Mesenchymal stem cell (in vitro differentiated cells and primary cell): ENCODE data around the gene IL6ST.

Source experiments
- DNase-seq: peaks from one replicate; pipeline ENCODE4 v3.0.0-alpha.2; 2013
- H2AFZ ChIP-seq: one replicate; pipeline ENCODE4 v1.6.1; 2013; ENCODE audit warnings: low read depth, mild to moderate bottlenecking, control low read depth, inconsistent platforms, low read length, moderate library complexity
- H2AK5ac ChIP-seq: 2 replicates; pipeline ENCODE4 v1.6.1; 2013; ENCODE audit warnings: low read length, moderate library complexity, mild to moderate bottlenecking, inconsistent platforms; ENCODE audit not compliant: severe bottlenecking
- H2BK120ac ChIP-seq: one replicate; pipeline ENCODE4 v1.6.1; 2013; ENCODE audit warnings: low read depth, mild to moderate bottlenecking, inconsistent platforms, low read length, moderate library complexity
- H2BK12ac ChIP-seq, 2 experiments: one replicate each; pipeline ENCODE4 v1.6.1; 2013; ENCODE audit warnings: inconsistent platforms in 2 of 2, low read length in 2 of 2, mild to moderate bottlenecking in 2 of 2, moderate library complexity in 2 of 2, control low read depth in 1 of 2
- H2BK15ac ChIP-seq: one replicate; pipeline ENCODE4 v1.6.1; 2013; ENCODE audit warnings: mild to moderate bottlenecking, low read depth, inconsistent platforms; ENCODE audit not compliant: poor library complexity, severe bottlenecking
- H2BK5ac ChIP-seq: 2 replicates; pipeline ENCODE4 v1.6.1; 2013; ENCODE audit warnings: low read depth, mild to moderate bottlenecking, low read length, control low read depth, inconsistent platforms; ENCODE audit not compliant: poor library complexity, severe bottlenecking
- H3K14ac ChIP-seq, 2 experiments: one replicate each; pipeline ENCODE4 v1.6.1; 2013; ENCODE audit warnings: inconsistent platforms in 2 of 2, low read length in 2 of 2, control low read depth in 1 of 2, mild to moderate bottlenecking in 1 of 2, moderate library complexity in 1 of 2
- H3K18ac ChIP-seq, 2 experiments: one replicate each; pipeline ENCODE4 v1.6.1; 2013; ENCODE audit warnings: inconsistent platforms in 2 of 2, low read length in 2 of 2, control low read depth in 1 of 2, low read depth in 1 of 2, mild to moderate bottlenecking in 1 of 2
- H3K23ac ChIP-seq, 2 experiments: one replicate each; pipeline ENCODE4 v1.6.1; 2013; ENCODE audit warnings: inconsistent platforms in 2 of 2, low read length in 2 of 2, mild to moderate bottlenecking in 2 of 2, moderate library complexity in 2 of 2, control low read depth in 1 of 2
- H3K27ac ChIP-seq: 2 replicates; pipeline ENCODE4 v1.5.1; 2013; ENCODE audit warnings: mild to moderate bottlenecking, moderate library complexity, low read length, control low read depth, inconsistent platforms; ENCODE audit not compliant: poor library complexity, severe bottlenecking
- H3K27me3 ChIP-seq, 2 experiments: 2 replicates each; pipeline versions ENCODE4 v1.6.1 to v1.7.0; 2013; ENCODE audit warnings: low read length in 2 of 2, mild to moderate bottlenecking in 2 of 2, moderate library complexity in 2 of 2, control low read depth in 1 of 2, inconsistent platforms in 1 of 2; ENCODE audit not compliant: control insufficient read depth in 1 of 2, insufficient read depth in 1 of 2
- H3K36me3 ChIP-seq, 2 experiments: 2 replicates each; pipeline versions ENCODE4 v1.6.1 to v1.7.0; 2013; ENCODE audit warnings: low read length in 2 of 2, control low read depth in 1 of 2, inconsistent platforms in 1 of 2, low read depth in 1 of 2, mild to moderate bottlenecking in 1 of 2; ENCODE audit not compliant: insufficient read depth in 2 of 2, control insufficient read depth in 1 of 2
- H3K4ac ChIP-seq, 2 experiments: one replicate each; pipeline ENCODE4 v1.6.1; 2013; ENCODE audit warnings: inconsistent platforms in 2 of 2, low read length in 2 of 2, mild to moderate bottlenecking in 2 of 2, moderate library complexity in 2 of 2, control low read depth in 1 of 2, low read depth in 1 of 2
- H3K4me1 ChIP-seq: 2 replicates; pipeline ENCODE4 v1.6.1; 2013; ENCODE audit warnings: low read depth, low read length, control low read depth; ENCODE audit not compliant: control insufficient read depth, insufficient read depth
- H3K4me2 ChIP-seq: 2 replicates; pipeline ENCODE4 v1.6.1; 2013; ENCODE audit warnings: low read length, mild to moderate bottlenecking, inconsistent platforms; ENCODE audit not compliant: poor library complexity, severe bottlenecking
- H3K4me3 ChIP-seq, 2 experiments: 2 replicates each; pipeline versions ENCODE4 v1.5.1 to v1.7.0; 2013; ENCODE audit warnings: low read length in 2 of 2, mild to moderate bottlenecking in 2 of 2, control low read depth in 1 of 2, low read depth in 1 of 2; ENCODE audit not compliant: insufficient read depth in 1 of 2
- H3K79me1 ChIP-seq: replicated peaks from 2 replicates; pipeline ENCODE4 v1.6.1; 2013; ENCODE audit warnings: mild to moderate bottlenecking, control low read depth, low read length, inconsistent platforms; ENCODE audit not compliant: poor library complexity, severe bottlenecking
- H3K9ac ChIP-seq: 2 replicates; pipeline ENCODE4 v1.7.0; 2013; ENCODE audit warnings: mild to moderate bottlenecking, low read length, moderate library complexity
- H3K9me3 ChIP-seq: 2 replicates; pipeline ENCODE4 v1.7.0; 2013; ENCODE audit warnings: mild to moderate bottlenecking, low read length; ENCODE audit not compliant: control insufficient read depth
- H4K8ac ChIP-seq: one replicate; pipeline ENCODE4 v1.6.1; 2013; ENCODE audit warnings: inconsistent platforms, mild to moderate bottlenecking, low read length, moderate library complexity
- H4K91ac ChIP-seq: one replicate; pipeline ENCODE4 v1.6.1; 2013; ENCODE audit warnings: mild to moderate bottlenecking, low read length, inconsistent platforms
- WGBS: methylation state at CpG from one replicate; pipeline ENCODE4 v1.1.7; 2013; ENCODE audit warnings: mixed read lengths; 5-methylcytosine and 5-hydroxymethylcytosine counted together

Gene IL6ST

DNA sequence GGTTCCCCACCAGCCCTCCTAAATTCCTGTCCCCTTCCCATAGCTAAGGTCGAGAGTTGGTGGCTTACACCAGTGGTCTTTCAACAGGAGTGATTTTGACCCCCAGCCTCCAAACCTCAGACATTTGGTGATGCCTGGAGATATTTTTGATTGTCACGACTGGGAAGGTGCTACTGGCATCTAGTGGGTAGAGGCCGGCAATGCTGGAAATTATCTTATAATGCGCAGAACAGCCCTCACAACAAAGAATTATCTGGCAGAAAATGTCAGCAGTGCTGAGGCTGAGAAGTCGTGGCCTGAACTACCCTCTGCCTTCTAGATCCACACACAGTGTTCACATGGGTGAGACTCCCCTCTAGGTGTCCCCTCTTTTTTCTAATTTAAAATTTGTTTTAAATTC, 74.0 kb downstream of the IL6ST start:
- peaks cover 25% of the 10 kb centered on the region for H3K4me1 ChIP-seq
- H3K27me3 ChIP-seq: no peaks in the 10 kb centered on the region
- no peak overlapping the region for H4K8ac ChIP-seq
- H2AK5ac ChIP-seq: no peak overlapping the region
- H2BK12ac ChIP-seq: no peak overlapping the region
- H2AFZ ChIP-seq: no peak overlapping the region
- H2BK5ac ChIP-seq: no peak overlapping the region
- H4K91ac ChIP-seq: no peak overlapping the region
- H3K18ac ChIP-seq: no peak overlapping the region
- no peak overlapping the region for H3K4me3 ChIP-seq
- H3K79me1 ChIP-seq: peaks cover 3% of the 10 kb centered on the region
- no peak overlapping the region for H3K27ac ChIP-seq
- no peaks in the 10 kb centered on the region for H3K9me3 ChIP-seq
- H3K36me3 ChIP-seq: peaks cover 0 to 3% of the 10 kb centered on the region in 2 experiments
- H3K9ac ChIP-seq: no peak overlapping the region
- H3K4ac ChIP-seq: no peak overlapping the region
- no peak overlapping the region for H3K4me2 ChIP-seq
- H2BK120ac ChIP-seq: no peak overlapping the region
- no peak overlapping the region for H2BK15ac ChIP-seq
- H3K23ac ChIP-seq: no peak overlapping the region
- DNase-seq: no peak
- H3K14ac ChIP-seq: no peak overlapping the region
- WGBS: 78% methylated on average over 5 of the region's 5 CpGs

DNA sequence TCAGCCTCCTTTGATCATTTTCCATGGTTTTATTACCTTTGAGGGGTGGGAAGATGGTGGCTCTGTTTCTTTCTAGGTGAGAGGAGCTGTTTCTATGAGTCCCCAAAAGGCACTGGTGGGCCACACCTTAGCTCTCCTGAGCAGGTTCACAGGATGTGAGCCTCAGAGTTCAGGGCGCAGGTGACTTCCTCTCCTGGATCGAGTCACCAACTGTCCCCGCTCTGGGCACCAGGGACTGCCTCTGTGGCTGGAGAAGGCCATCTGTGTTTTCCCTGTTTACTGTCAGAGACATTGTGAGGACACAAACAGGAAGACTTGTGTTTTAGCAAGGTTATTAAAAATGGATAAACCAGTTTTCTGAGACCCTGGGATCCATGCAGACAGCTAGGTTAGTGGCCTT, 75.1 kb downstream of the IL6ST start:
- Histone ChIP-seq H2BK5ac (no peak overlapping the region), H3K18ac (no peak overlapping the region), H3K79me1 (peaks cover 3% of the 10 kb centered on the region), H2BK12ac (no peak overlapping the region), H3K9ac (no peak overlapping the region), H2AK5ac (peak overlapping the region; percentile 49), H3K23ac (no peak overlapping the region), H3K4me2 (no peak overlapping the region), H3K36me3 (peaks cover 0 to 3% of the 10 kb centered on the region in 2 experiments), H2BK120ac (no peak overlapping the region), H3K27ac (no peak overlapping the region), H3K4me1 (peaks cover 28% of the 10 kb centered on the region), H4K8ac (no peak overlapping the region), H3K14ac (no peak overlapping the region), H3K9me3 (no peaks in the 10 kb centered on the region), H4K91ac (no peak overlapping the region), H3K4me3 (no peak overlapping the region), H3K4ac (no peak overlapping the region), H2AFZ (no peak overlapping the region), H2BK15ac (no peak overlapping the region), H3K27me3 (no peaks in the 10 kb centered on the region)
- 92% methylated on average over 3 of the region's 3 CpGs for WGBS
- no peak for DNase-seq

GRCh38 chr5:55918087-55919035, 76.4 kb downstream of the IL6ST start:
- Histone ChIP-seq H2BK5ac (no peak overlapping the region), H3K79me1 (peaks cover 3% of the 10 kb centered on the region)
- WGBS: 93% methylated on average over 17 of the region's 17 CpGs

DNA sequence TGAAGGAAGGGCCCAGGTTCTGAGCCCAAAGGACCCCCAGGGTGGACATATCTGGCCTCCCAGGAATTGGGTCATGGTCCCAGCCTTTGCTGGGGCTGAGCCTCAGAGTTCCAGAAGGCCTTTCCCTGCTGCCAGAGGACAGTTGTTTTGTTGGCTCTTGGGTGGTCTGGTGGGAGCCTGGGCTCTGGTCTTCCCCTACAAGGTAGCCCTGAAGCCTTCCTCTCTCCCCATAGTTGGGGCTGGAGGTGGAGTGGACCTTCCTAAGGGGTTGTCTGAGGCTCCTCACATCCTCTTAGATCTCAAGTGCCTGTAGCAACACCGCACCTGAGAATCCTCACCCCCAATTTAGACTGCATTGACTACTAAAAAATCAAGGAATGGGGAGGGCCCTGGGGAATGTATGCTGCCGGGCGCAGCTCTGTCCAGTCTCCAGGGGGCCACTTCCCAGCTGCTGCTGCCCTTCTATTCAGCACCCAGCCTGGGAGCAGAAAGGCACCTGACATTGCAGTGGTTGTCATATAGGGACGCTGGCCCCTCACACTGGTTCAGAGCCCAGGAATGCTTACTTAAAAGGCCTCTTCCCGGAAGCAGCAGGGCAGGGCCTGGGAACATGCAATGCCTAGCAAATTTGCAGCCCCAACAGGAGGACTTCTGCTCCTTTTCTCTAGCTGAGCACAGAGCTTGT, 77.2 kb downstream of the IL6ST start:
- Histone ChIP-seq H3K9me3 (no peaks in the 10 kb centered on the region), H3K4ac (no peak overlapping the region), H3K14ac (peak overlapping the region in 1 of 2 experiments; percentile 62), H3K18ac (peak overlapping the region in 1 of 2 experiments; percentile 63), H4K8ac (no peak overlapping the region), H3K79me1 (peaks cover 3% of the 10 kb centered on the region), H3K27ac (no peak overlapping the region), H3K9ac (no peak overlapping the region), H2BK5ac (no peak overlapping the region), H3K27me3 (no peaks in the 10 kb centered on the region), H3K4me2 (no peak overlapping the region), H2AFZ (no peak overlapping the region), H2BK15ac (no peak overlapping the region), H3K23ac (no peak overlapping the region), H4K91ac (no peak overlapping the region), H2AK5ac (peak overlapping the region; percentile 77), H2BK12ac (no peak overlapping the region), H3K36me3 (peaks cover 0 to 3% of the 10 kb centered on the region in 2 experiments), H3K4me3 (no peak overlapping the region), H2BK120ac (no peak overlapping the region), H3K4me1 (peaks cover 29% of the 10 kb centered on the region)
- DNase-seq: no peak
- 82% methylated on average over 5 of the region's 5 CpGs for WGBS

More at GRCh38 chr5:55918087-55919035, 76.4 kb downstream of the IL6ST start:
- Histone ChIP-seq H3K9ac (no peak overlapping the region), H3K4me1 (peaks cover 31% of the 10 kb centered on the region), H3K18ac (peak overlapping the region in 1 of 2 experiments; percentile 63), H3K4me3 (no peak overlapping the region), H3K4me2 (no peak overlapping the region), H3K27me3 (no peaks in the 10 kb centered on the region), H2AFZ (no peak overlapping the region), H2BK120ac (no peak overlapping the region), H2AK5ac (peak overlapping the region; percentile 43), H3K9me3 (no peaks in the 10 kb centered on the region), H3K14ac (peak overlapping the region in 1 of 2 experiments; percentile 62), H3K4ac (no peak overlapping the region), H4K8ac (no peak overlapping the region), H4K91ac (no peak overlapping the region), H2BK15ac (no peak overlapping the region), H2BK12ac (no peak overlapping the region), H3K36me3 (peaks cover 0 to 3% of the 10 kb centered on the region in 2 experiments), H3K23ac (no peak overlapping the region), H3K27ac (no peak overlapping the region)
- no peak for DNase-seq
